Measurements from ENCODE around the gene COMMD7.
A peak's percentile ranks its signal among the peaks of the same experiment; 100 is the strongest.

- no peak for TF ChIP-seq ZBTB11 (CRISPR knock-in tag; IDR thresholded peaks at IDR 0.05)
- TF ChIP-seq MYC (IDR thresholded peaks at IDR 0.05; ENCODE audit: low read depth, low read length) = peak; percentile 51; the same call in 1 of the 2 replicates
- TF ChIP-seq MYC (CRISPR knock-in tag; IDR thresholded peaks at IDR 0.05; ENCODE audit: borderline replicate concordance, low read depth) = no peak
- peak in 1 of 2 experiments; percentile 72; a peak in 2 of 4 replicates for TF ChIP-seq MNT (conservative IDR thresholded peaks at IDR 0.05)
- TF ChIP-seq CTCF (IDR thresholded peaks at IDR 0.05 in 2 of 3, conservative IDR thresholded peaks at IDR 0.05 in 1 of 3; ENCODE audit: insufficient read depth in 2 of 3, low read depth in 1 of 3, low read length in 3 of 3) = no peak
- peak; percentile 7 for TF ChIP-seq TAF1 (IDR thresholded peaks at IDR 0.05; ENCODE audit: control insufficient read depth, extremely low read depth, insufficient read depth, low read length, severe bottlenecking)
- no peak for TF ChIP-seq ZBTB33 (CRISPR knock-in tag; IDR thresholded peaks at IDR 0.05)
- TF ChIP-seq RFX5 (IDR thresholded peaks at IDR 0.05; ENCODE audit: low read depth, low read length) = no peak
- TF ChIP-seq ZNF274 (IDR thresholded peaks at IDR 0.05; ENCODE audit: borderline replicate concordance, low read depth, low read length) = no peak
- TF ChIP-seq FOSL1 (tag; conservative IDR thresholded peaks at IDR 0.05) = no peak
- no peak for TF ChIP-seq PHF21A (IDR thresholded peaks at IDR 0.05; ENCODE audit: borderline replicate concordance, low read depth)
Measured at GRCh38 chr20:32764005-32764960, 21.0 kb upstream of the COMMD7 start.
